GM21786 (cell line): ENCODE data around the gene TMTC3.
"Not testable (repeated sequence)": the region's sequence is repeated elsewhere in the genome, so short reads cannot be mapped to it uniquely, and the experiment has no call there.

Source experiments
- ATAC-seq: cut with Tn5 transposase; IDR thresholded peaks from one replicate; pipeline ENCODE4 v1.9.1; 2021; ENCODE audit not compliant: unreplicated experiment

TMTC3 gene

DNA sequence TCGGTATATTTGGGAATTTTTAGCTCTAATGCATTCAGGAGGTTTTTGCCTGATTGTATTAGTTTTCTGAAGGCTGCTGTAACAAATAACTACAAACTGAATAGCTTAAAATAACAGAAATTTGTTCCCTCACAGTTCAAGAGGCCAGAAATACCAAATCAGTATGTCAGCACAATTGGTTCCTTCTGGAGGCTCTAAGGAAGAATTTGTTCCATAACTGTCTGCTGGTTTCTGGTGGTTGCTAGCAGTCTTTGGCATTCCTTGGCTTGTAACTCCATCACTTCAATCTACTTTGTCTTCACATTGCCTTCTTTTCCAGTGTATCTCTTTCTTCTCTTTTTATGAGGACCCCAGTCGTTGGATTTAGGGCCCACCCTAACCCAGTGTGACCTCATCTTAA lies 21.3 kb downstream of the TMTC3 start:
- no peak for ATAC-seq

DNA sequence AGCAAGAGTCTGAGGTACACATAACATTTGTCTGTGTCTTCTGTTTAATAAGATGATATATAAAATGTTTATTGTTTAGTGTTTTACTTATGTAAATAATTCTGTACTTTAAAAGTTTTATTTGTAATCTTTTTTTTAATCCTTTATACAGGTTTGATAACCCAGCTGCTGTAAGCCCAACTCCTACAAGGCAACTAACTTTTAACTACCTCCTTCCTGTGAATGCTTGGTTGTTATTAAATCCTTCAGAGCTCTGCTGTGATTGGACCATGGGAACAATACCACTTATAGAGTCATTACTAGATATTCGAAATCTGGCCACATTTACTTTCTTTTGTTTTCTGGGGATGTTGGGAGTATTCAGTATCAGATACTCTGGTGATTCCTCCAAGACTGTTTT lies 24.1 kb downstream of the TMTC3 start:
- no peak for ATAC-seq

DNA sequence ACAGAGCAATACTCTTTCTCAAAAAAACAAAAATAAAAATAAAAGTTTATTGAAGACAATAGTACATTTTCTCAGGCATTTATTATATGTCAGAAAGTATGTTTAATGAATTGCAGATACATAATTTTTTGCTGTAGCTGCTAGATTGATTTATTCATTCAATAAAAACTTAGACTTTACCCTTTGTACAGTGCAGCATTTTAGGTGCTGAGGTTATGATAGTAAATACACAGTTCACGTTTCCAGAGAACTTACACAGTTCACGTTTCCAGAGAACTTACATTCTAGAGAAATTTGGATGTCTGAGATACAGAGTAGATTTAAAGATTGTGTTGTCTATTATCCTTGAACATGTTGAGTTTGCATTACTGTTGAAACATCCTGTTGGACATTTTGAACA lies 25.3 kb downstream of the TMTC3 start:
- no peak for ATAC-seq

GRCh38 chr12:88172844-88173407 lies 30.8 kb downstream of the TMTC3 start:
- no peak for ATAC-seq

- no peak for ATAC-seq
Observed at GRCh38 chr12:88175544-88175943, 33.4 kb downstream of the TMTC3 start.

DNA sequence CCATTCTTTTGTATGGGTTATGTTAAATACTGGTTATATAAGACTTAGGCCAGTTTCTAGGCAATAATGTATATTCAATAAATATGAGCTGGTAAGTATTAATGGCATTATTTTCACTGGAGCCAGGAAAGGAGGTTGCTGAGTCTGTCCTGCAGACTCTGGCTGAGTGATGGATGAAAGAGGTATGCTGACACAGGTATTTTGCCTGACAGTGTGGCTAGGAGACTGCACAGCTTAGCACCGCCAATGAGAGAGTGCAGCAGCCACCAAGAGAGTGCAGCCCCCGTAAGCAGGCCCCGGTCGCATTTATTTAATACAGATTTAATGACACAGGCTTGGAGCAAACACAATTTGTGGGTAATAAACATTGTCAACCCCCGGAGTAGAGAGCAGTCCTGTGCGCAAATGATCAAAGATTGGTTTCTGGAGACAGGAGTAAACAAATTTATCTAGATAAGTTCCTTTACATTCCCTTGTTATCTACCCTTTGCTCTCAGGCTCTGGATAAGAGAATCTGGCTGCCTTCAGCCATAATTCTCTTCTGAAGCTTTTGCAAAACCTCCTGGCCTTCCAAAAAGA lies 37.4 kb downstream of the TMTC3 start:
- ATAC-seq, result no peak

- no peak for ATAC-seq
Observed at GRCh38 chr12:88181881-88182280, 39.8 kb downstream of the TMTC3 start.

- no peak for ATAC-seq
Observed at GRCh38 chr12:88182416-88182815, 40.3 kb downstream of the TMTC3 start.

DNA sequence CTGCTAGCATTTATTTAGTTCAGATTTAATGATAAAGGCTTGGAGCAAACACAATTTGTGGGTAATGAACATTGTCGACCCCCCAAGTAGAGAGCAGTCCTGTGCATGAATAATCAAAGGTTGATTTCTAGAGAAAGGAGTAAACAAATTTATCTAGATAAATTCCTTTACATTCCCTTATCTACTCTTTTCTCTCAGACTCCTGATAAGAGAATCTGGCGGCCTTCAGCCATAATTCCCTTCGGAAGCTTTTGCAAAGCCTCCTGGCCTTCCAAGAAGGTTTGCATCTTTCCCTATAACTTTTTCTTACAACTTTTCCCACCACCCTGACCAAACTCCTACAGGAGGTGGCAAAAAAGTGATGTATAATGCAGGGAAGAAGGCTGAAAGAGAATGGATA lies 42.1 kb downstream of the TMTC3 start:
- ATAC-seq, result no peak

GRCh38 chr12:88185279-88185678 lies 43.2 kb downstream of the TMTC3 start:
- no peak for ATAC-seq

DNA sequence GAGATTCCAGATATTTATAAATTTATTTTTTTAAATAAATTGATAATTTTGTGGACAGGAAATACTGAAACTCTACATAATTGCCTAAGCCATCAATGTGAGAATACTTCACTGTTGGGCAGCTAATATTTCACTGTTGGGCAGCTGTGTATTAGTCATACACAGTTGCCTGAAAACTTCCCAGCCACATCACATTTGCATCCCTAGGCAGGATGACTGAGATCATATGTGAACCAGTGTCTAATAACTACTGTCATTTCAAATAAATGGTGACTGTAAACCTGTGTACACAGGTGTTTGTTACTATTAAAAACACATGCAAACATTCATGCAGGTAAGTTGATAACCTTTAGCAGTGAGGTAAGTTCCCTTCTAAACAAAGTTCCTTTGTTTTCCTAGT lies 43.9 kb downstream of the TMTC3 start:
- ATAC-seq, result peak; percentile 93

DNA sequence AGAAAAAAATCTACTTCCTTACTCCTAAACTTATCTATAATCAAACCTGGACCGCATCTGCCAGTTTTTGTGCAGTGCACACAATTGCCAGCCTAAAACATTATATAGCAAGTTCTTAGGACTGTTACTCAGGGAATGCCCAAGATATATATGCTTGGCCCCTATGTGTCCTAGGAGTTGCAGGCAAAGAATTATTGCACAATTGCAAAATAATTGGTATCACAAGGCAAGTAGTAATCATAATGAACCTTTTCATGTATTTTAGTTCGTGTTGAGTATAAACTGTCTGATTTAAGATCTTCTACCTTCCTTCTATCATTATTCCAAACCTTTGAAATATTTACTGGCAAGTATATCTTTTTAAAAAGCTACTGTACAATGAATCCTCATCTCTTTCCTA lies 45.5 kb downstream of the TMTC3 start:
- no peak for ATAC-seq

DNA sequence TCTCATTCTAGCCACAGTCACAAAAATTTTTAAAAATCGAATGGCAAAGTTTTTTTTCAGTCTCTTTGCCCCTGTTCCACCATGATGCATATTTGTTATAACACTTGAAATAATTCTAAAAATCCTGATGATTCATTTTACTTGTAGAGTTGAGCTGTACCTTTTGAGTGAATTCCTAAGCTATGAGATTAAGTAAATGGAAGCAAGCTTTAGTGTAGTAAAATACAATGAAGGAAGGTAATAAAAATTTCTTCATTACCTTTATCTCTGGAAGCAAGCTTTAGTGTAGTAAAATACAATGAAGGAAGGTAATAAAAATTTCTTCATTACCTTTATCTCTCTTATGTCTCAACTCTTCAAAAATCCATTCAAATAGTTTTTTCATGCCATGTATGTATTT lies 46.1 kb downstream of the TMTC3 start:
- ATAC-seq, result no peak

GRCh38 chr12:88192426-88192825 lies 50.3 kb downstream of the TMTC3 start:
- no peak for ATAC-seq

DNA sequence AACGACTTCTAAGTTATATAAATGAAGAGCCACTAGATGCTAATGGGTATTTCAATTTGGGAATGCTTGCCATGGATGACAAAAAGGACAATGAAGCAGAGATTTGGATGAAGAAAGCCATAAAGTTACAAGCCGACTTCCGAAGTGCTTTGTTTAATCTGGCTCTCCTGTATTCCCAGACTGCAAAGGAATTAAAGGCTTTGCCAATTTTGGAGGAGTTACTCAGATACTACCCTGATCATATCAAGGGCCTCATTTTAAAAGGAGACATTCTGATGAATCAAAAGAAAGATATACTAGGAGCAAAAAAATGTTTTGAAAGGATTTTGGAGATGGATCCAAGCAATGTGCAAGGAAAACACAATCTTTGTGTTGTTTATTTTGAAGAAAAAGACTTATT lies 52.8 kb downstream of the TMTC3 start:
- ATAC-seq, result no peak

GRCh38 chr12:88200029-88200428 lies 57.9 kb downstream of the TMTC3 start:
- no peak for ATAC-seq

DNA sequence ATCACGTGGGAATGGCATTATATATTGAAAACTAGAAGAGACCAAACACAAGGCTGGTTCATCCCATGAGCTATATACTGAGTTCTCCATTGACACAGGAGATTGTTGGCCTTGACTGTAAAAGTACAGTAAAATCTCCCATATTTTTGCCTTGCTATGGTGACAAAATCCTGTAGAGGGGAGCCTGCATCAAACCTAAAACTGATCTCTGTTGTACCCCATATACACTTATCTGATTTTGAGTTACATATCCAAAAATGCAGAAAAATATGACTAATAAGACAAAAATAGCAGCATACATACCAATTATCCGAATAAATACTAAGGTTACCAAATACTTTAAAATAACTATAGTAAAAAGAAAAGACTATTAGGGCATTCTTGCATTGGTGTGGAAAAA lies 60.4 kb downstream of the TMTC3 start:
- ATAC-seq, result no peak

DNA sequence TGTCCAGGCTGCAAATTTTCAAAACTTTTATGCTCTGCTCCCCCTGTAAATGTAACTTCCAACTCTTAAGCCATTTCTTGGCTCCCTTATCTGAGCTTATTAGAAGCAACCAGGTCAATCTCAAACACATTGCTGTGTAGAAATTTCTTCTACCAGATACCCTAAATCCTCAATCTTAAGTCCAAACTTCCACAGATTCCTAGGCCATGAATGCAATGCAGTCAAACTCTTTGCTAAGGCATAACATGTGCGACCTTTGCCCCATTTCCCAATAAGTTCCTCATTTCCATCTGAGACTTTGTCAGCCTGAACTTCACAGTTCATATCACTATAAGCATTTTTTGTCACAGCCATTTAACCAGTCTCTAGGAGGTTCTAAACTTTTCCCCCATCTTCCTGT lies 64.5 kb downstream of the TMTC3 start:
- no peak for ATAC-seq

DNA sequence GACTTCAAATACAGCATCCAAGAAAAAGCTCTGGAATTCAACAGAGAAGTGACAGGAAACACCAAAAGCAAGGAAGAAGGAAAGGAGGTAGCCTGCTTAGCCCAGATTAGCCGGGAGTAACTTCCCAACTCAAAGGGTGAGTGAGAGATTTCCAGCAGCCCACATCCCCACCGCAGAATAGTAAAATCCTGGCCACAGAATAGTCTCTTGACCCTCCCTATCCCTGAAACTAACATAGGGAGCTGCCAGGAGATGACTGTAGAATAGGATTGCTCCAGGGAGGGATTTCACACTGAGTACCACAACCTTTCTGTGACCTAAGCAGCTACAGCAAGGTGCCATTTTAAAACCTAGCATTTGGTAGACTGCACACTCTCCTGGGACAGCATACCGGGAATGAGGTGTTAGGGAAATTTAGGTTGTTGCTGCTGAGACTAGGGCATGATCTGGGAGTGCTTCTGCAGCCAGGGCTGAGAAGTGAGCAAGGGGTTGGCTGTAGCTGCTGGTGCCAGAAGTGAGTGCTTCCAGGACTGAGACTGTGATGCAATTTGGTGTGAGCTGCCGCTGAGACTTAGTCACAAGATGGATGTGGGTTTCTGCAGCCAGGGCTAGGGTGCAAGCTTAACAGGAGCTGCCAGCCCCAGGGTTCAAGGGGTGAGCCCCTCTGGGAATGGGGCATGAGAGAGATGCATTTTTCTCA lies 66.0 kb downstream of the TMTC3 start:
- ATAC-seq, result no peak

DNA sequence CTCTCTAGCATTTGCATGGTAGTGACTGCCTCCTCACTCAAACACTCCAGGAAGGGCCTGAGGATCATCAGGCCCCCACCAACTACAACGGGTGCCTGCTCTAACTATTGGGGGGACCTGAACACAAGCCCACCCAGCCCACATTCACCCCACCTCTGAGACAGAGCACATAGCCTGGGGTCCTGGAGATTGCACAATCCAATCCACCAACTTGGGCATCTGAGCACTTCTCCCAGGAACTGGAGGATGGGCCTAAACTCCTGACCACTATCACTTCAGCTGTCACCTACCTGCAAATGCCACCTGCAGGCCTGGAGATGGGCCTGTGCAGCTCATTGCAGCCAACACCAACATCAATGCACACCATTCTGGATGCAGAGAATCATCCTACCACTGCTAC lies 66.6 kb downstream of the TMTC3 start:
- ATAC-seq, result no peak

DNA sequence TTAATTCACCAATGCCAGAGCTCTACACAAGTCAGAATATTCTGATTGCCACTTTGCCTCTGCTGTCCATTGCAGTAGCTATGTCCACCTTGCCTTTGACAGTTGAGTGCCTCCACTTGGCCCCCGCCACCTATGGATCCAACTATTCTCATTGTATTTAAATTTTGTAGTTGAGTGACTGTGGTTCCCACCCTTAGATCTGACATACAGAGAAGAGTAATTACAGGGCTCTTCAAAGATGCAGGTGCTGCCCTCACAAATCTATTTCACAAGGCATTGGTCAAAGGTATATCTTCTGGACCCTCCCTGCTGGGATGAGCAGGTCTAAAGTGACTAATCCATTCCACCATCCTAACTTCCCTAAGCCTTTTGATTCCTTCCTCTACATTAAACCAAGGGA lies 68.2 kb downstream of the TMTC3 start:
- not testable (repeated sequence) for ATAC-seq

DNA sequence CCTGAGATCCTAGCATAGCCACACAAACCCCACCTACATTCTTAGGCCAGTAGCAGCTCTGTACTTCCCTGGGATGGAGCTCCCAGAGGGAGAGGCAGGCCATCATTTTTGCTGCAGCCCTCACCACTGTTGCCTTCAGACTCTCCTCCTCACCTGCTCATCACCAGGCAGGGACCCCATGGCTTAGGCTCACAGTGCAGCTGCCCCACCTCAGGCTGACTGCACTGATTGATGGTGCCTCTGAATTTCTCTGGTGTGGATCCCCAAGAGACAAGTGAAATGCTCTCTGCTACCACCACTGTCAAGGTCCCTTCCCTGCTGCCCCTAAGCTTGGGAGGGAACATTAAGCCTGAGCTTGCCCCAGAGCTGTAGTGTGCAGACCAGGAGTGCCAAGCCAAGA lies 76.2 kb downstream of the TMTC3 start:
- no peak for ATAC-seq

- ATAC-seq, result no peak
Observed at GRCh38 chr12:88219861-88220260, 77.8 kb downstream of the TMTC3 start.
